ENCODE measurements around the gene OGDHL. TPM values are rescaled to one million over a fixed set of nuclear protein-coding genes. Genes with fewer than 3 reads are reported as not detected.

OGDHL gene
- total and polyA plus RNA-seq, 9 of the 15 experiments (the other 6 are each of a cell fraction or from before 2014, with no cell fraction given), result 0.01 to 1.8 (median 0.91) TPM

DNA sequence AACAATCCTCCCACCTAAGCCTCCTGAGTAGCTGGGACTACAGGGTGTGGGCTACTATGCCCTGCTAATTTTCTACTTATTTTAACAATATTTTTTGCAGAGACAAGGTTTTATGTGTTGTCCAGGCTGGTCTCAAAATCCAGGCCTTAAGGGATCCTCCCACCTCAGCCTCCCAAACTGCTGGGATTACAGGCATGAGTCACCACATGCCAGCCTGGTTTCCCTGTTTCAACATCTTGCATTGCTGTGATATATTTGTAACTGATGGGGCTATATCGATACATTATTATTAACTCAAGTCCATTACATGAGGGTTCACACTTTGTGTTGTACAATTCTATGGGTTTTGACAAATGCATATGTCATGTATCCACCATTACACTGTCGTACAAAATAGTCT lies 41.9 kb upstream of the OGDHL start:
- Histone ChIP-seq H3K4me1 (replicated peaks in 1 of 2; ENCODE audit: control insufficient read depth in 2 of 2, insufficient read depth in 2 of 2, low read length in 2 of 2) (no peaks in the 10 kb centered on the region), H3K4me2 (ENCODE audit: insufficient read depth, low read length) (no peak overlapping the region), H3K27ac (ENCODE audit: extremely low read depth, low read depth, low read length) (no peak overlapping the region), H3K36me3 (ENCODE audit: control insufficient read depth, insufficient read depth, low read length) (no peaks in the 10 kb centered on the region), H3K27me3 (ENCODE audit: control insufficient read depth in 2 of 2, insufficient read depth in 2 of 2, low read length in 2 of 2) (peaks cover 14 to 15% of the 10 kb centered on the region in 2 experiments), H3K9me1 (ENCODE audit: control insufficient read depth, insufficient read depth, low read length) (no peaks in the 10 kb centered on the region), H3K79me2 (ENCODE audit: control insufficient read depth, insufficient read depth, low read length) (no peaks in the 10 kb centered on the region), H3K9me3 (replicated peaks; ENCODE audit: control insufficient read depth, insufficient read depth, low read depth, low read length) (no peaks in the 10 kb centered on the region; the same call in 1 of the 2 replicates), H3K4me3 (no peak overlapping the region), H3K9ac (ENCODE audit: insufficient read depth in 1 of 2, low read depth in 2 of 2, low read length in 2 of 2) (no peak overlapping the region), H2AFZ (ENCODE audit: low read depth, low read length) (no peak overlapping the region), H4K20me1 (replicated peaks; ENCODE audit: control insufficient read depth, insufficient read depth, low read length) (no peaks in the 10 kb centered on the region; the same call in 1 of the 2 replicates)
- TF ChIP-seq ATF3 (IDR thresholded peaks at IDR 0.05), result peak; percentile 68
- no peak for TF ChIP-seq ATF3 (CRISPR knock-in tag; conservative IDR thresholded peaks at IDR 0.05)
- no peak for TF ChIP-seq LEF1 (IDR thresholded peaks at IDR 0.05)
- TF ChIP-seq KLF10 (CRISPR knock-in tag; IDR thresholded peaks at IDR 0.05), result no peak
- TF ChIP-seq RFX1 (IDR thresholded peaks at IDR 0.05), result no peak
- no peak for TF ChIP-seq FOXA3 (CRISPR knock-in tag; conservative IDR thresholded peaks at IDR 0.05 in 1 of 2, IDR thresholded peaks at IDR 0.05 in 1 of 2)
- peak; percentile 29; the same call in 1 of the 2 replicates for TF ChIP-seq FOSL1 (tag; conservative IDR thresholded peaks at IDR 0.05)
- no peak for TF ChIP-seq JUND (IDR thresholded peaks at IDR 0.05; ENCODE audit: borderline replicate concordance, low read depth, low read length)
- TF ChIP-seq JUND (tag; IDR thresholded peaks at IDR 0.05; ENCODE audit: borderline replicate concordance, low read depth, low read length), result 0 out of 3 replicates have a peak, but pooled peaks have one; percentile 26
- no peak for TF ChIP-seq E2F4 (CRISPR knock-in tag; IDR thresholded peaks at IDR 0.05; ENCODE audit: low read depth)
- no peak for TF ChIP-seq ZNF3 (CRISPR knock-in tag; IDR thresholded peaks at IDR 0.05)
- no peak for TF ChIP-seq NCOA2 (IDR thresholded peaks at IDR 0.05; ENCODE audit: partially characterized antibody in 2 of 2)
- CTCF ChIA-PET (ENCODE audit: low intra/inter-chr PET ratio), result no interaction called here
- DNase-seq (ENCODE audit: extremely low read depth in 1 of 4, low spot score in 3 of 4), result no peak
- intact Hi-C loops (cut with micrococcal nuclease), result no loop called here
- in situ Hi-C loops (cut with MboI), result no loop called here
- POLR2A ChIA-PET, result no interaction called here
- ATAC-seq, result no peak
- FAIRE-seq, result no peak
- BruUV-seq (replicated peaks), result no TSS peak
- WGBS (ENCODE audit: insufficient coverage, low coverage, missing lambda C conversion rate), result 3% methylated on average over 2 of the region's 2 CpGs

All from K562 (cell line).